Right atrium auricular region (tissue), 2 donors: ENCODE data around the gene TRAP1. TPM values are rescaled to one million over a fixed set of nuclear protein-coding genes. Genes with fewer than 3 reads are reported as not detected.

Experiments used
- DNase-seq: peaks from one replicate; pipeline ENCODE4 v3.0.0-alpha.2; 2019; ENCODE audit warnings: low spot score
- H3K27ac ChIP-seq, 2 donors: fragments of 200-600 bp; sonication (generic); 1 replicate in 1 of 2; 2 replicates in 1 of 2; pipeline ENCODE4 v1.5.1; 2016 to 2019
- H3K27me3 ChIP-seq, 2 donors: fragments of 200-600 bp; sonication (generic); one replicate each; pipeline versions ENCODE4 v1.5.1 to v1.6.0; 2017 to 2019
- H3K36me3 ChIP-seq: fragments of 200-600 bp; sonication (generic); one replicate; pipeline ENCODE4 v1.5.1; 2016
- H3K4me1 ChIP-seq, 2 donors: fragments of 200-600 bp; sonication (generic); one replicate each; pipeline versions ENCODE4 v1.5.1 to v1.6.0; 2017 to 2019
- H3K4me3 ChIP-seq, 2 donors: fragments of 200-600 bp; sonication (generic); 1 replicate in 1 of 2; 2 replicates in 1 of 2; pipeline ENCODE4 v1.5.1; 2017 to 2019; ENCODE audit warnings: mild to moderate bottlenecking in 1 of 2, moderate library complexity in 1 of 2
- H3K9me3 ChIP-seq, 2 donors: fragments of 200-600 bp; sonication (generic); one replicate each; pipeline ENCODE4 v1.5.1; 2019
- total RNA-seq, 2 donors: library from RNA; depleted of rRNA; stranded (reverse); fragments of >200 nt; gene quantifications; one replicate each; pipeline ENCODE4 v1.1.0, GENCODE V29; 2016
- TF ChIP-seq, protein P1 (sequence below), 2 donors: fragments of 200-600 bp; sonication (generic); IDR thresholded peaks; one replicate each; pipeline ENCODE4 v1.5.1; 2019; ENCODE audit warnings: antibody characterized with exemption in 2 of 2

The TRAP1 gene
- total RNA-seq, 2 donors from 2014 or later: 67.7 to 86.0 TPM

DNA sequence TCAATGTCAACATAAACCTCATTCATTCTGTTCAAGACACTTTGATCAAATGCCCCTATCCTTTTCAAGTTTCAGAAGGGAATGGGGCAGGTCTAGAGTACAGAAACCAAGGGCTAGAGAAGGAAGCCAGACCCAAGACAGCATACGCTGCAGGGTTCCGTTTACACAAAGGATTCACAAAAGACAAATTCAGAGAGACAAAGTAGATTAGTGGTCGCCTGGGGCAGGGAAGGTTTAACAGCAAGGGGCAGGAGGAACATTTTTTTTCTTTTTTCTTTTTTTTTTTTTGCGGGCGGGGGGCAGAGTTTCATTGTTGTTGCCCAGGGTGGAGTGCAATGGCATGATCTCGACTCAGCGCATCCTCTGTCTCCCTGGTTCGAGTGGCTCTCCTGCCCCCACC, 19.9 kb upstream of the TRAP1 start:
- H3K36me3 ChIP-seq: peaks cover 98% of the 10 kb centered on the region
- no peaks in the 10 kb centered on the region for H3K27me3 ChIP-seq
- no peaks in the 10 kb centered on the region for H3K9me3 ChIP-seq
- H3K4me3 ChIP-seq: no peak overlapping the region
- TF ChIP-seq, protein P1, sequence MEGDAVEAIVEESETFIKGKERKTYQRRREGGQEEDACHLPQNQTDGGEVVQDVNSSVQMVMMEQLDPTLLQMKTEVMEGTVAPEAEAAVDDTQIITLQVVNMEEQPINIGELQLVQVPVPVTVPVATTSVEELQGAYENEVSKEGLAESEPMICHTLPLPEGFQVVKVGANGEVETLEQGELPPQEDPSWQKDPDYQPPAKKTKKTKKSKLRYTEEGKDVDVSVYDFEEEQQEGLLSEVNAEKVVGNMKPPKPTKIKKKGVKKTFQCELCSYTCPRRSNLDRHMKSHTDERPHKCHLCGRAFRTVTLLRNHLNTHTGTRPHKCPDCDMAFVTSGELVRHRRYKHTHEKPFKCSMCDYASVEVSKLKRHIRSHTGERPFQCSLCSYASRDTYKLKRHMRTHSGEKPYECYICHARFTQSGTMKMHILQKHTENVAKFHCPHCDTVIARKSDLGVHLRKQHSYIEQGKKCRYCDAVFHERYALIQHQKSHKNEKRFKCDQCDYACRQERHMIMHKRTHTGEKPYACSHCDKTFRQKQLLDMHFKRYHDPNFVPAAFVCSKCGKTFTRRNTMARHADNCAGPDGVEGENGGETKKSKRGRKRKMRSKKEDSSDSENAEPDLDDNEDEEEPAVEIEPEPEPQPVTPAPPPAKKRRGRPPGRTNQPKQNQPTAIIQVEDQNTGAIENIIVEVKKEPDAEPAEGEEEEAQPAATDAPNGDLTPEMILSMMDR (IDR thresholded peaks at IDR 0.05): no peak
- no peaks in the 10 kb centered on the region for H3K4me1 ChIP-seq
- H3K27ac ChIP-seq: no peak overlapping the region
- no peak for DNase-seq

DNA sequence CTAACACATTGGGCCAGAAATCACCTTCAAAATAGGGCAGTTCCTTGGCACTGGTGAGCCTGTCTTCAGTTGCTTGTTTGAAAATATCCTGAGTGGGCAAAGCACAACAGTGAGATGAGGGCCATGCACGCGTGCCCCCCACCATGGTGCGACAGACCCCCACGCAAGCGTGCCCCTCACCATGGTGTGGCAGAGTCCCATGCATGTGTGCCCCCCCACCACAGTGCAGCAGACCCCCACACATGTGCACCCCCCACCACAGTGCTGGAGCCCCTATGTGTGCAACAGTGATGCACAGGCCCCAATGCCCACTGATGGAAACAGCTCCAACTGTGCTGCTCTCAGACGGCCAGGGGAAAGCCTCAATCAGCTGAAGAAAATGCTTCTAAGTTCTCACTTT, 18.8 kb upstream of the TRAP1 start:
- no peaks in the 10 kb centered on the region for H3K4me1 ChIP-seq
- H3K36me3 ChIP-seq: peaks cover 98% of the 10 kb centered on the region
- H3K9me3 ChIP-seq: no peaks in the 10 kb centered on the region
- TF ChIP-seq, protein P1 (IDR thresholded peaks at IDR 0.05): no peak
- no peak for DNase-seq
- H3K4me3 ChIP-seq: no peak overlapping the region
- H3K27ac ChIP-seq: no peak overlapping the region
- no peaks in the 10 kb centered on the region for H3K27me3 ChIP-seq

DNA sequence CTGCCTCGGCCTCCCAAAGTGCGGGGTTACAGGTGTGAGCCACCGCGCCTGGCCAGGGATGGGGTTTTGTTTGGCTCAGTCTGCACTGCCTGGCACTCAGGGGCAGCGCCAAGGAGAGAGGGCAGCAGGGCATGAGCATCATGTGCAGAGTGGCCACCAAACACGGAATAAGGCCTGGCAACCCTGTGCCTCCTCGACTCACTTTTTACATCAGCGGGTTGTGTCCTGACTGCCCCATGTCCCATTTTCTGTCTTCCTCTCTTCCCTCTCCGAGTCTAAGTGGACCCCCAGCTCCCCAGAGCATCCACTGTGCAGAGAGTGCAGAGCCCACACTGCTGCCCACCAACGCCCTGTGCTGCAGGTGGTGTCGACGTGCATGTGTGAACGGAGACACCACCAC, 18.2 kb upstream of the TRAP1 start:
- H3K9me3 ChIP-seq: no peaks in the 10 kb centered on the region
- H3K4me1 ChIP-seq: no peaks in the 10 kb centered on the region
- H3K36me3 ChIP-seq: peaks cover 98% of the 10 kb centered on the region
- H3K27me3 ChIP-seq: no peaks in the 10 kb centered on the region
- no peak overlapping the region for H3K4me3 ChIP-seq
- no peak for DNase-seq
- no peak overlapping the region for H3K27ac ChIP-seq
- TF ChIP-seq, protein P1 (IDR thresholded peaks at IDR 0.05): no peak

DNA sequence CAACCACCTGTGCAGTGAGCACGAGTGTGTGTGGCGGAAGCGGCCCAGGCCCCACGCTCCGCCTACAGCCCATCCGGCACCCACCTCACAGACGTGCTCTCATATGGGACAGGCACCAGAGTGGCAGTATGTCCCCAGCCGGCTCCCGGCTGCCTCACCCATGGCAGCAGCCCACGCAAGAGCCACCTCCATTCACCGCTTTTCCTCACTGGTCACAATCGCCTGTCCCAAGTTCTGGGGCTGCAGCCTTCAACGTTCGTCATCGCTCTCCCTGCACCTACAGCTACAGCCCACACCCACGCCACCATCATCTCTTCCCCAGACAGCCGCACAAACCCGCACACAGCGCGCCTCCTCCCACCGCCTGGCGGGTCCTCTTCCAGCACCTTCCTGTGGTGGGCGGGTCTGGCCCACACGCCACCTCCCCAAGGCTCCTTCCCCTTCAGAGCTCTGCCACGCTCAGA, 17.5 kb upstream of the TRAP1 start:
- H3K4me3 ChIP-seq: no peak overlapping the region
- no peaks in the 10 kb centered on the region for H3K9me3 ChIP-seq
- no peaks in the 10 kb centered on the region for H3K27me3 ChIP-seq
- TF ChIP-seq, protein P1 (IDR thresholded peaks at IDR 0.05): no peak
- H3K4me1 ChIP-seq: no peaks in the 10 kb centered on the region
- H3K27ac ChIP-seq: no peak overlapping the region
- DNase-seq: no peak
- peaks cover 98% of the 10 kb centered on the region for H3K36me3 ChIP-seq

DNA sequence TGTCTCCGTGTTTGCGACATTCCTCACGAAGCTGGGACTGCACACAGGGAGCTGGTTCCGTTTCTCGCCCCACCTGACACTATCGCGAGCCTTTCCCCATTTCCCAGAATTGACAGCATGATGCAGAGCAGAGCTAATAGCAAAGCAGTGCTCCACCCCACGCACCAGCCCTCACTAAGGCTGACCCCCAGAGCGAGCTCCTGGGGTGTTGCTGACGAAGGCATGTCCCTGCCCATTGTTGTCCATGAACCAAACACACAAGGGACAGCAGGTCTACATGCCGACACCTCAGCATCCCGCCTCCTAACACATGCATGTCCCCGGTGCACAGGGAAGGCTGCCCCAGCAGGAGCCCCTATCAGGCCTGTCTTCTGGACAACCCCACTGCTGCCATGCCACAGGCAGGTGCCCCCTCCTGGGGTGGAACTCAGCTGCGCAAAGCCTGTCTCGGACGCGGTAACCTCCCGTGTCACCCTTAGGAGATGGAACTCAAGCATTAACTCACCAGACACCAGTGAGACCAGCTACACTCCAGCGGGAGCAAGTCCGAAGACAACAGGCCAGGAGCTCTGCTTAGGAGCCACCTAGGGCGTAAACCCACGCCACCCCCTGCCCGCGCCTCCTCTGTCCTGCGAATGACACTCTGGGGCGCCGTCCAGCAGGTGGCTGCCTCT, 16.9 kb upstream of the TRAP1 start:
- Histone ChIP-seq H3K36me3 (peaks cover 98% of the 10 kb centered on the region), H3K27me3 (no peaks in the 10 kb centered on the region), H3K4me1 (no peaks in the 10 kb centered on the region), H3K4me3 (no peak overlapping the region), H3K27ac (no peak overlapping the region), H3K9me3 (no peaks in the 10 kb centered on the region)
- no peak for DNase-seq
- TF ChIP-seq, protein P1 (IDR thresholded peaks at IDR 0.05): no peak

DNA sequence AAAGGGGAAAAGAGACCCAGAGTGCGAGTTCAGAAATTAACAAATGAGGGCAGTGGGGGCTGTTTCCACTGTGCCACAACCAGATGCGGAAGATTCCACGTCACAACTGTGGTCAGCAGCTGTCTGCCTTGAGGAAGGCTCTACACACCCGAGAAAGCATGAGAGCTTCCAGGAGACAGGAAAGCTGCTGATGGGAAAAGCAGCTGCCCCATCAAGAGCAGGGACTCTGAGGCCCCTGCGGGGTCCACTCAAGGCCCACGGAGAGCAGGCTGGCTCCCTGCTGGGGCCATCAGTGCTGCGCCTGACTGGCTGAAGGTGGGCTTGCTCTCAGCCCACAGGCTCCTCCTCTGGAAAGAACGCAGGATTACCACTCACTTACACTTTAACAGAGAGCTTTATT, 14.8 kb upstream of the TRAP1 start:
- DNase-seq: no peak
- Histone ChIP-seq H3K27me3 (no peaks in the 10 kb centered on the region), H3K36me3 (peaks cover 96% of the 10 kb centered on the region), H3K4me3 (no peak overlapping the region), H3K4me1 (no peaks in the 10 kb centered on the region), H3K9me3 (no peaks in the 10 kb centered on the region), H3K27ac (no peak overlapping the region)
- TF ChIP-seq, protein P1 (IDR thresholded peaks at IDR 0.05): no peak
